ENCODE measurements around the gene ERLEC1.
"Not testable (repeated sequence)": the region's sequence is repeated elsewhere in the genome, so short reads cannot be mapped to it uniquely, and the experiment has no call there.

ERLEC1 gene

DNA sequence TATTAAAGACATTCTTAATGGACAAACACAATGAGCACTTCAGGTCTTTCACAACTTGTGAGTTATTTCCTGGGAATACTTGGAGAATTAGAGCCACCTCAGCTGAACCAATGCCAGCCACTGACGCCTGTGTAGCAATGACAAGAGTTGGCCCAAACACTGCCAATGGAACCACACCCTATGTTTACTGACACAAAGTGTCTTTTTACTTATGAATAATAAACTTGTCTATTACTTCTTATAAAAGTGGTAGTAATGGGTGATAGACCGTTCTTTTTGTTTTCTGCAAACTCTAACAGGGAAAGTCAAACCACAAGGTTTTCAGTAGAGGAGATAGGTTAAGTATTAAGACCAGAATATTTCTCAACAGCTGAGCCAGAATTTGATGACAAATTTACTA lies 31.7 kb upstream of the ERLEC1 start:
- peak overlapping the region; percentile 17; the same call in 1 of the 2 replicates for H3K27ac ChIP-seq (ENCODE audit: low read depth, low read length)
- no peak overlapping the region for H2AFZ ChIP-seq (ENCODE audit: low read length, unreplicated experiment)
- peaks cover 23% of the 10 kb centered on the region for H3K4me1 ChIP-seq (ENCODE audit: control insufficient read depth, insufficient read depth, low read length, unreplicated experiment)
- no peak overlapping the region for H3K4me3 ChIP-seq (ENCODE audit: low read depth, low read length)
- no peaks in the 10 kb centered on the region for H3K27me3 ChIP-seq (ENCODE audit: insufficient read depth, low read length)
- H3K36me3 ChIP-seq (ENCODE audit: insufficient read depth, low read length) = 0 out of 2 replicates have a peak, but pooled peaks cover 8% of the 10 kb centered on the region
- no peaks in the 10 kb centered on the region for H3K79me2 ChIP-seq (ENCODE audit: control insufficient read depth, insufficient read depth, low read length, unreplicated experiment)

DNA sequence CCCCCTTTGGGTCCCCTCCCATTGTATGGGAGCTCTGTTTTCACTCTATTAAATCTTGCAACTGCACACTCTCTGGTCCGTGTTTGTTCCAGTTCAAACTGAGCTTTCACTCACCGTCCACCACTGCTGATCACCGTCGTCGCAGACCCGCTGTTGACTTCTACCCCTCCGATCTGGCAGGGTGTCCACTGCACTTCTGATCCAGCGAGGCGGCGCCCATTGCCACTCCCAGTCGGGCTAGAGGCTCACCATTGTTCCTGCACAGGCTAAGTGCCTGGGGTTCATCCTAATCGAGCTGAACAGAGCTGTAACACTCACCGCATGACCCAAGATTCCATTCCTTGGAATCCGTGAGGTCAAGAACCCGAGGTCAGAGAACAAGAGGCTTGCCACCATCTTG lies 30.2 kb upstream of the ERLEC1 start:
- Histone ChIP-seq H2AFZ (ENCODE audit: low read length, unreplicated experiment) (no peak overlapping the region), H3K27me3 (ENCODE audit: insufficient read depth, low read length) (no peaks in the 10 kb centered on the region), H3K27ac (ENCODE audit: low read depth, low read length) (no peak overlapping the region), H3K4me1 (ENCODE audit: control insufficient read depth, insufficient read depth, low read length, unreplicated experiment) (peaks cover 18% of the 10 kb centered on the region), H3K79me2 (ENCODE audit: control insufficient read depth, insufficient read depth, low read length, unreplicated experiment) (no peaks in the 10 kb centered on the region), H3K4me3 (ENCODE audit: low read depth, low read length) (no peak overlapping the region), H3K36me3 (ENCODE audit: insufficient read depth, low read length) (0 out of 2 replicates have a peak, but pooled peaks cover 10% of the 10 kb centered on the region)

DNA sequence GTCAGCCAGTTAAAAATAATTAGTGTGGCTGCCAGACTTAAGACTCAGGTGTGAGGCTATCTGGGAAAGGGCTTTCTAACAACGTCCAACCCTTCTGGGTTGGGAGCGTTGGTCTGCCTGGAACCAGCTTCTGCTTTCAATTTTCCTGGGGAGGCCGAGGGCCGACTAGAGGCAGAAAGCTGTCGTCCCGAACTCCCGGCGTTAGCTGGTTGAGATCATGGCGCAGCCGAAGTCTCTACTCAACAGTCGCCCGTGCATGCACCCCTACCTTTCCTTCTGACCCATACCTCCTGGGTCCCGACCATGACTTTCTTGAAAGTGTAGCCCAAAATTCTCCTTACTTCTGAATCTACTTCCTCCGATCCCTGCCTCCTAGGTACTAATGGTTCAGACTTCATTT lies 29.6 kb upstream of the ERLEC1 start:
- not testable (repeated sequence) for H2AFZ ChIP-seq (ENCODE audit: low read length, unreplicated experiment); H3K27me3 ChIP-seq (ENCODE audit: insufficient read depth, low read length); H3K4me3 ChIP-seq (ENCODE audit: low read depth, low read length); H3K27ac ChIP-seq (ENCODE audit: low read depth, low read length); H3K79me2 ChIP-seq (ENCODE audit: control insufficient read depth, insufficient read depth, low read length, unreplicated experiment)
- Histone ChIP-seq H3K4me1 (ENCODE audit: control insufficient read depth, insufficient read depth, low read length, unreplicated experiment) (peaks cover 13% of the 10 kb centered on the region), H3K36me3 (ENCODE audit: insufficient read depth, low read length) (peaks cover 15% of the 10 kb centered on the region; the same call in 1 of the 2 replicates)

DNA sequence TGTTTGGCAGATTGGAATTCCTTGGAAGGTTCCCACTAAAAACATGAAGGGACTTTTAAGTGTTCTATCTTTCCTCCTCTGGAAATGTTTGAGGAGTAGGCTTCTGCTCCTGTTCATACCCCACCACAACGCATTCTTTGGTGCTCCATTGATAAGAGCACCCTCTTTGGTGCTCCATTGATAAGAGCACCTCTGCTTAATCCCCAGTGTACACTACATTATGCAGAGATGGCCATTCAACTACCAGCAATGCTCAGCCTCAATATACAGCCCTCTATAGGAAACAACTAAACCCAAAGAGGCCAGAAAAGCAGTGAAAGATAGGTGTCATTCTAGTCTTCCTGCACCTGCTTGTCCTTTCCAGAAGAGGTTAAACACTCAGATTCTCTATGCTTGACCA lies 21.1 kb upstream of the ERLEC1 start:
- Histone ChIP-seq H3K79me2 (ENCODE audit: control insufficient read depth, insufficient read depth, low read length, unreplicated experiment) (peaks cover 34% of the 10 kb centered on the region), H3K4me1 (ENCODE audit: control insufficient read depth, insufficient read depth, low read length, unreplicated experiment) (peaks cover 13% of the 10 kb centered on the region), H3K4me3 (ENCODE audit: low read depth, low read length) (no peak overlapping the region), H3K27me3 (ENCODE audit: insufficient read depth, low read length) (no peaks in the 10 kb centered on the region), H3K27ac (ENCODE audit: low read depth, low read length) (no peak overlapping the region), H3K36me3 (ENCODE audit: insufficient read depth, low read length) (peaks cover 13% of the 10 kb centered on the region; the same call in 1 of the 2 replicates), H2AFZ (ENCODE audit: low read length, unreplicated experiment) (no peak overlapping the region)

DNA sequence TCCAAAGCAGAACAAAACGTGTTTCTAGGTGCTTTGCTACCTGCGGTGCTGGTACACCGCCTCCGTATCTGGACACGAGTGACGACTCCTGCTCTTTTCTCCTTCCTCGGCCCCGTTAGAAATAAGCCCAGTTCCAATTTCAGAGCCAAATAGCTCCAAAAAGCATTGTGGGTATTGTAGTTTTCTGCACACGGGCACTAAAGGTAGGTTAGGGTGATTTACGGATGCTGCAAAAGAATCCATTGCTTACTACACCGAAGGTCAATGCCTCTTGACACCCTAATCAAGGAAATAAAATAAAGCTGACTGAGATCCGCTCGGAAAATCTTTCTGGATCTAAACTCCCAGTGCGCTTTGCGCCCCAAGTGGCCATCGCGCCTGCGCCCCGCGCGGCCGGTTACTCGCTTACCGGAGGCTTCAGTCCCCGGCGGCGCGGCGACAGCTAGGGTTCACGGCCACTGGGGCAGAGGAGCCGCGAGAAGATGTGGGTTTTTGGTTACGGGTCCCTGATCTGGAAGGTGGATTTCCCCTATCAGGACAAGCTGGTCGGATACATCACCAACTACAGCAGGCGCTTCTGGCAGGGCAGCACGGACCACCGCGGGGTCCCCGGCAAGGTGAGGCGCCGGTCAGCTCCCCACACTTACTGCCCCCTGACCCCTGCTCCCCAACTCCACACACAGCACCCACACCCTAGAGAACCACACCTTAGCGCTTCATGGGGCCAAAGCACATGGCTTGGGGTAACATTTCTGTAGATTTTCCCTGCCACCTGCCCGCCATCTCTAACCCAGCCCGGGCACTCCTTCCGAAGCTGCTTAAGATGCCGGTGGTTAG lies 19.2 kb upstream of the ERLEC1 start, which contains the start of gene CHAC2:
CHAC2 (plus strand) TSS at position 400 of the 837 bp plus-strand sequence; CDS start at position 483, 83 bp downstream.
- Histone ChIP-seq H3K36me3 (ENCODE audit: insufficient read depth, low read length) (peaks cover 6% of the 10 kb centered on the region; the same call in 1 of the 2 replicates), H3K27ac (ENCODE audit: low read depth, low read length) (peak within 1 kb of the TSS; percentile 68), H3K4me3 (ENCODE audit: low read depth, low read length) (peak within 1 kb of the TSS; percentile 93), H2AFZ (ENCODE audit: low read length, unreplicated experiment) (peak within 1 kb of the TSS; percentile 99), H3K4me1 (ENCODE audit: control insufficient read depth, insufficient read depth, low read length, unreplicated experiment) (peaks cover 13% of the 10 kb centered on the region), H3K27me3 (ENCODE audit: insufficient read depth, low read length) (no peaks in the 10 kb centered on the region), H3K79me2 (ENCODE audit: control insufficient read depth, insufficient read depth, low read length, unreplicated experiment) (peaks cover 36% of the 10 kb centered on the region)

DNA sequence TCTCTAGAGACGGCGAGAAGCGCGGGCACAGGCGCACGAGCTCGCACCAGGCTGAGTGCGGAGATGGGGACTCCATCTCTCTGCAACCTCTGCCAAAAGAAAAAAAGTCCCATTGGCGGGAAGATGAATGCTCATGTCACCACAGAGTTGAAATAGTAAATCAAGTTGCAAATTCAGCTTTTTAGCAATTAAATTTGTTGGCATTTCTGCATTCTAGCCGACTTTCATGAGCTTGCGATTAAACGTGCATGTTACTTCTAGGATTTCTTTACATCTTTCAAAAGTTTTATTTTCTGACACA lies 18.7 kb upstream of the ERLEC1 start:
- Histone ChIP-seq H2AFZ (ENCODE audit: low read length, unreplicated experiment) (peak overlapping the region; percentile 99), H3K4me1 (ENCODE audit: control insufficient read depth, insufficient read depth, low read length, unreplicated experiment) (peaks cover 13% of the 10 kb centered on the region), H3K79me2 (ENCODE audit: control insufficient read depth, insufficient read depth, low read length, unreplicated experiment) (peaks cover 36% of the 10 kb centered on the region), H3K27ac (ENCODE audit: low read depth, low read length) (peak overlapping the region; percentile 68), H3K27me3 (ENCODE audit: insufficient read depth, low read length) (no peaks in the 10 kb centered on the region), H3K4me3 (ENCODE audit: low read depth, low read length) (peak overlapping the region; percentile 93), H3K36me3 (ENCODE audit: insufficient read depth, low read length) (peaks cover 1% of the 10 kb centered on the region; the same call in 1 of the 2 replicates)

DNA sequence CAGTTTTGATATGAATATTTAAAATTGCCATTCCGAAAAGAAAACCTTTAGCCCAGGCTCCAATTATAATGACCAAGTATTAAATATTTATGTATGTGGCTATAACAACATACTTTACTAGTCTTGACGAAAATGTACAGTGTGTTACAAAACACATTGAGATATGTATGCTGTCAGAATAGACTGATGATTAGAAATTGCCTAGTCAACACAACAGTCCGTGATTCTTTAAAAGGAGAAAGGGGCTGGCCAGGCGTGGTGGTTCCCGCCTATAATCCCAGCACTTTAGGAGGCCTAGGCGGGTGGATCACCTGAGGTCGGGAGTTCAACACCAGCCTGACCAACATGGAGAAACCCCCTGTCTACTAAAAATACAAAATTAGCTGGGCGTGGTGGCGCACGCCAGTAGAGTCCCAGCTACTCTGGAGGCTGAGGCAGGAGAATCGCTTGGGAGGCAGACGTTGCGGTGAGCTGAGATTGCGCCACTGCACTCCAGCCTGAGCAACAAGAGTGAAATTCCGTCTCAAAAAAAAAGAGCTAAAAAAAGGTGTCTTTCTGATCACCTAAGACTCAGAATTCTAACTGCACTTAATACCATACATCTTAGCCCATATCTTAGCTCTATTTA lies 17.4 kb upstream of the ERLEC1 start:
- Histone ChIP-seq H3K79me2 (ENCODE audit: control insufficient read depth, insufficient read depth, low read length, unreplicated experiment) (peaks cover 43% of the 10 kb centered on the region), H3K4me1 (ENCODE audit: control insufficient read depth, insufficient read depth, low read length, unreplicated experiment) (peaks cover 13% of the 10 kb centered on the region), H2AFZ (ENCODE audit: low read length, unreplicated experiment) (no peak overlapping the region), H3K4me3 (ENCODE audit: low read depth, low read length) (peak overlapping the region; percentile 93; the same call in 1 of the 2 replicates), H3K36me3 (ENCODE audit: insufficient read depth, low read length) (peaks cover 3% of the 10 kb centered on the region; the same call in 1 of the 2 replicates), H3K27me3 (ENCODE audit: insufficient read depth, low read length) (no peaks in the 10 kb centered on the region), H3K27ac (ENCODE audit: low read depth, low read length) (no peak overlapping the region)

DNA sequence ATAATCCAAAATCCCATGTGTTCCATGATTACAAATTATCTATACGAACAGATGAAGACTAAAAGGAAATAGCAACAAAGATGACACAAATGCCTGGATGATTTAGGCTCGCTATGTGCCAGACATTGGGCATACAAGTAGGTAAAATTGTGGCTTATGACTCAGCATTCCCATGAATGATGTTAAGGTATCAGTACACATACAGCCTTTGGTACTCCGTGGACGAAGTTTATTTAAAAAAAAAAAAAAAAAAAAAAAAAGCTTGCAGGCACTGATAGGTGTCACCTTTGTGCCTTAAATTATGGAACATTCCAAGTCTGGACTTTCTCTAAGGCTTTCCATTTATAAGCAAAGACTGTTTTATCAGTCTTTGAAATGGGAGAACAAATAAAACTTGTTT lies 16.6 kb upstream of the ERLEC1 start:
- H3K27ac ChIP-seq (ENCODE audit: low read depth, low read length) = no peak overlapping the region
- no peak overlapping the region for H3K4me3 ChIP-seq (ENCODE audit: low read depth, low read length)
- no peaks in the 10 kb centered on the region for H3K27me3 ChIP-seq (ENCODE audit: insufficient read depth, low read length)
- peaks cover 48% of the 10 kb centered on the region for H3K79me2 ChIP-seq (ENCODE audit: control insufficient read depth, insufficient read depth, low read length, unreplicated experiment)
- H3K36me3 ChIP-seq (ENCODE audit: insufficient read depth, low read length) = peaks cover 3% of the 10 kb centered on the region; the same call in 1 of the 2 replicates
- peaks cover 13% of the 10 kb centered on the region for H3K4me1 ChIP-seq (ENCODE audit: control insufficient read depth, insufficient read depth, low read length, unreplicated experiment)
- H2AFZ ChIP-seq (ENCODE audit: low read length, unreplicated experiment) = no peak overlapping the region

DNA sequence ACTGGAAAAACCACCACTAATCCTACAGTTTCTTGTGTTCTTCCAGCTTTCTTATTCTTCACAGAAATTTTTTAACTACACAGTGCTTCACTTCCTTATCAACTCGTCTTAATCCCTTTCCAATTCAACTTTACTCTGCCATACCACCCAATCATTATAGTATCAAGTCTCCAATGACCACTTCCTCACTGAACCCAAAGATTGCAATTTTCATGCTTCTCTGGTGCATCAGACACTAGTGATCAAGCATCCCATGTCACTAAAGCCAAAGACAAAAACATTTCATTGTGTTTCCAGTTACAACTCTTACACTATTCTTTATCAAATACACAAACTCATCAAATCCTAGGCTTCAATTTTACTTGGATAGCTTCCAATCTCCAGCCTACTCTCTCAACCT lies 9.7 kb upstream of the ERLEC1 start:
- Histone ChIP-seq H3K4me1 (ENCODE audit: control insufficient read depth, insufficient read depth, low read length, unreplicated experiment) (no peaks in the 10 kb centered on the region), H3K79me2 (ENCODE audit: control insufficient read depth, insufficient read depth, low read length, unreplicated experiment) (peaks cover 53% of the 10 kb centered on the region), H3K27me3 (ENCODE audit: insufficient read depth, low read length) (no peaks in the 10 kb centered on the region), H3K36me3 (ENCODE audit: insufficient read depth, low read length) (peaks cover 19% of the 10 kb centered on the region), H2AFZ (ENCODE audit: low read length, unreplicated experiment) (no peak overlapping the region), H3K27ac (ENCODE audit: low read depth, low read length) (no peak overlapping the region), H3K4me3 (ENCODE audit: low read depth, low read length) (no peak overlapping the region)

DNA sequence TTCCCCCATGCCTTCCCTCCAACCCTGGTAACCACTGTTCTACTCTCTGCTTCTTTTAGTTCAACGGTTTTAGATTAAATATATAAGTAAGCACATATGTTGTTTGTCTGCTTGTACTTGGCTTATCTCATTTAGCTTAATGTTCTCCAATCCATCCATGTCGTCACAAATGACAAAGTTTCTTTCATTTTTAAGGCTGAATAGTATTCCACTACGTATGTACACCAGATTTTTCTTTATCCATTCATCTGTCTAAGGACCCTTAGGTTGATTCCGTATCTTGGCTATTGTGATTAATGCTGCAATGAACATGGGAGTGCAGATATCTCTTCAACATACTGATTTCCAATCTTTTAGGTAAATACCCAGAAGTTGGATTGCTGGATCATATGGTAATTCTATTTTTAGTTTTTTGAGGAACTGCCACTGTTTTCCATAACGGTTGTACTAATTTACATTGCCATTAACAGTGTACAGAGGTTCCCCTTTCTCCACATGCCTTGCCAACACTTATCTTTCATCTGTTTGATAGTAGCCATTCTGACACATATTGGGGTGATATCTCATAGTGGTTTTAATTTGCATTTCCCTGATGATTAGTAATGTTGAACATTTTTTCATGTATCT lies 8.2 kb upstream of the ERLEC1 start:
- Histone ChIP-seq H3K27ac (ENCODE audit: low read depth, low read length) (no peak overlapping the region), H3K79me2 (ENCODE audit: control insufficient read depth, insufficient read depth, low read length, unreplicated experiment) (peaks cover 67% of the 10 kb centered on the region), H3K27me3 (ENCODE audit: insufficient read depth, low read length) (no peaks in the 10 kb centered on the region), H3K4me1 (ENCODE audit: control insufficient read depth, insufficient read depth, low read length, unreplicated experiment) (peaks cover 5% of the 10 kb centered on the region), H3K36me3 (ENCODE audit: insufficient read depth, low read length) (peaks cover 19% of the 10 kb centered on the region), H2AFZ (ENCODE audit: low read length, unreplicated experiment) (no peak overlapping the region), H3K4me3 (ENCODE audit: low read depth, low read length) (no peak overlapping the region)

Measured in ACC112 (cell line).